Suppressor macrophage treated with lipopolysaccharide for 4 hours (primary cell): Measurements from ENCODE around the gene NGEF.
A peak's percentile ranks its signal among the peaks of the same experiment; 100 is the strongest.

Experiments
- DNase-seq: peaks from one replicate; pipeline ENCODE4 v3.0.0-alpha.2; 2020

Gene NGEF

DNA sequence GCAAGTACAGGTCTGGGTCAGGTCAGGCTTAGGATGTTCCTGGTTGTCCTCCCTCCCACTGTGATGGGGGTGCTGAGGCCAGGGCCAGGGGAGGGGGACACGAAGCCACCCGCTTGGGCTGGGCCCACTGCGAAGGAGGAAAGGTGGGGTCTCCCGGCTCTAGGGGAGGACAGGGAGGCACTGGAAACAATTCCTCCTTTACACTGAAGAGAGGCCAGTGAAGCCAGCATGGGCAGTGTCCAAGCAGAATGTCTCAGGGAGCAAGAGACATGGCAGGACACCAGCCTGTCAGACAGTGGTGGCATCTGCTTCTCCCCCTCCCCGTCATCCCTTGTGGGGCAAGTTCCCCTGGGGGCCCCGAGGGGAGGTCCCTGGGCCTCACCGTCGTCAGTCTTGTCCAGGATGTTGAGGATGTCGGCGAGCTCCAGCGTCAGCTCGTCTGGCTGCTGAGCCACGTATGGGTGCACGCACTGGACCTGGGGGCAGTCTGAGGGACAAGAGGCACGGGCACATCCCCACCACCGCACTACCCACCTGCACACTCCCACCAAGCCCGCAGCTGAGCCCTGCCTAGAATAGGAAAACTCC lies 132.2 kb downstream of the NGEF start:
- no peak for DNase-seq

GRCh38 chr2:232879618-232880494 lies 133.2 kb downstream of the NGEF start:
- no peak for DNase-seq

GRCh38 chr2:232878855-232879617 lies 134.0 kb downstream of the NGEF start:
- DNase-seq = no peak

DNA sequence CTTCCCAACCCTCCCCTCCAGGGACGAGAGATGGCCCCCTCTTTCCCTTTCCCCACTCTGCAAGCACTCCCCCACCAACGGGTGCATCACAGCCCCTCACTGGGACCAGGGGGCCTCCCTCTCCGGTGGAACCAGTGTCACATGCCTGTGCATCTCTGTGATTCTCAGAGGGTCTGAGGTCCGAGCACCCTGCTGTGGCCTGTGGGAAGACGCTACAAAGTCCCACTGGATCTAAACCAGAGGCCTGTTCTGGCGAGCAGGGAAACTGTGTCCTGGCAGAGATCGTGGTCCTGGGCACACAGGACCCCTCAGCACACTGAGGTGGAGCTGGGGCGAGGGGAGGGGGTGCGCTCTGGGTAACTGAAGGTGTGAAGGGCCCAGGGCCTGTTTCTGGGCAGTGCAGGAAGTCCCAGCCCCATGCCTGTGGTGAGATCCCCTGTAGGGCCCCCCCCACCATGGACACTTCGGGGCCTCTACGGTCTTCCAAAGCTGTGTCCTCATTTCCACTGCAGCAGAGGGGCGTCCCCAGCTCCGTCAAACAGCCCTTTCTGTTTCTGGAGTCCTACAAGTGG lies 135.0 kb downstream of the NGEF start:
- no peak for DNase-seq

- DNase-seq = no peak
These were observed 136.0 kb downstream of the NGEF start for GRCh38 chr2:232876978-232877441.

DNA sequence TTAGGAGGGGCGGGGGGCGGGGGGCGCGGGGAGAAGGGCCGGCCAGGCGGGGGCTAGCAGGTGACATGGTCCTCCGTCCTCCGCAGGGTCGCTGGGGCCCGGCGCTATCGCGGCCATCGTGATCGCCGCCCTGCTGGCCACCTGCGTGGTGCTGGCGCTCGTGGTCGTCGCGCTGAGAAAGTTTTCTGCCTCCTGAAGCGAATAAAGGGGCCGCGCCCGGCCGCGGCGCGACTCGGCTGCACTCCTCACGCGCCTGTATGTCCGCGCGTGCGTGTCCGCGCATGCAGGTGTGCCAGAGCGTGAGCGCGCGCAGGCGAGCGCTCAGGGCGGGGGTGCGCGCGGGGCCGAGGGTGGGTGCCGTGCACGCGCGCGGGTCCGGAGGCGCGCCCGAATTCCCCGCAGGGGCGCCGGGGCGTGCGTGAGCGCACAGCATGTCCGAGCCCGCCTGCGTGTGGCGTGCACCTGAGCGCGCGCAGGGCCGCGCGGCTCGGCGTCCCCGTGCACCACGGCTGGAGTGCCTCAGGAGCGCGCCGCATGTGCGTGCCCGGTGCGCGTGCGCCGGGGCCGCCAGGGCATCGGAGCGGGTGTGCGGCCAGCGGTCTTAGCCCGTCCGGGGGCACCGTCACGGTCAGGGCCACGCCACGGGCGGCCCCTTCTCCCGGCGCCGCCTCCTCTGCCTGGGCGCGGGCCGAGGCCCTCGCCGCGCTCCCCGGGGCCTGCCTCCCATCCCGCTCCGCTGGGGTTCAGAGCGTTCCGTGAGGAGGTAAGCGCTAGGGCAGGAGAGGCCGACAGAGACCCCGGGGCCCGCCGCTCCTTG lies 136.7 kb downstream of the NGEF start:
- DNase-seq = no peak

GRCh38 chr2:232875256-232876121 lies 137.6 kb downstream of the NGEF start:
- no peak for DNase-seq

- no peak for DNase-seq
These were observed 138.3 kb downstream of the NGEF start for GRCh38 chr2:232874677-232875223.

- DNase-seq = peak; percentile 34
These were observed 139.0 kb downstream of the NGEF start for GRCh38 chr2:232873909-232874641.

GRCh38 chr2:232873292-232873908 lies 139.7 kb downstream of the NGEF start:
- no peak for DNase-seq

- no peak for DNase-seq
These were observed 140.2 kb downstream of the NGEF start for GRCh38 chr2:232872826-232873225.

DNA sequence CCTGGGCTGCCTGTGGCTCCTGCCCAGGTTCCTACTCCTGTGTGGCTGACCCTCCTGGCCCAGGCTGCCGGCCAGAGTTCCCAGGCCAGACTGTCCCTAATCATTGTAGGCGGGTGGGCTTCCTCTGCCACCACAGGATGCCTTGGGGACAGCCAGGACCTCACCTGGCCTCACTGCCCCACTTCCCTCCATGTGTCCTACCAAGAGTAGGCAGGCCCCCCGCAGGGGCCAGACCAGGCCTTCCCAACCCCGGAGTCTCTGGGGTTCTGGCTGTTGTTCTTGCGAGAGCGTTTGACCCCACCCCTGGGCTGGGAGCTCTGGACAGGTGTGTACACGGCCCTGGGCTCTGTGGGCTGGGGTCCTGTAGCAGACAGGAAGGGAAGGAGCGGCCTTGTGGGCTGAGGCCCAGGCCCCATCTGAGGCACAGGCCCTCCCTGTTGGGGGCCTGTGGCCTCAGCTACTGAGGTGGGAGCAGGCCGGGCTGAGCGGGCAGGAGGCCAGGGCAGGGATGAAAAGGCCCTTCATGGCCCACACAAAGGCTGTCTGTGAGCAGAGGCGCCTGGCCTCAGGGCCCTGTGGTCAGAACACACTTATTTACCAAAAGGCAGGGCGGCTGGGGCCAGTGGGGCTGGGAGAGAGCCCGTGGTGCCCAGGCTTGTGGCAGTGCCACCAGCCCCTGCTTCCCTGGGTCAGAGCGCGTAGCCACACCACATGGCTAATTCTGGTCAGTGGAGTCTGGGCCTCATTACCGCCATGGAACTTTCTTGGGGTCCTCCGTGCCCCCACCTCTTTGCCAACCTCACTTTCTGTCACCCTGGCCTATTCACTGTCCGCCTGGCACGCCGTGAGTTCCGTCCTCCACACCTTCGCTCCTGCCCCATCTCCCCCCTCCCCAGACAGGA lies 141.0 kb downstream of the NGEF start:
- DNase-seq = no peak

DNA sequence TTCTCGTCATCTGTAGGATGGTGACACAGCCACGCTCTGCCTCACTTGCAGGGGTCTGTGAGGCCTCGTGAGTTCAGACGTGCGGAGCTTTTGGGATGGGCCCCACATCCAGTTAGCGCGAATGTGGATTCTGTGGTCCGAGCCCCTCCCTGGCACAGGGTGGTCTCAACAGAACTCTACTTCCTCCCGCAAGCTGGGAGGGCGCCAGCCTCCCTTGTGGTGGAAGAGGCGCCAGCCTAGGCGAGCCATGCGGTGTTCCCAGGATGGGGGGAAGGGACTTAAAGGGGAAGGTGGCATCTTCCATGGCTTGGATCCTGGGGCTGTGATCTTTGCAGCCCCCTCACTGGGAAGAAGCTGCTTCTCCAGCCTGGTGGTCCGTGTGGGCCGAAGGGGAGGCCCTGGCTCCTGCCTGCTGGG lies 141.6 kb downstream of the NGEF start:
- DNase-seq = no peak

- no peak for DNase-seq
These were observed 142.2 kb downstream of the NGEF start for GRCh38 chr2:232870766-232871371.

DNA sequence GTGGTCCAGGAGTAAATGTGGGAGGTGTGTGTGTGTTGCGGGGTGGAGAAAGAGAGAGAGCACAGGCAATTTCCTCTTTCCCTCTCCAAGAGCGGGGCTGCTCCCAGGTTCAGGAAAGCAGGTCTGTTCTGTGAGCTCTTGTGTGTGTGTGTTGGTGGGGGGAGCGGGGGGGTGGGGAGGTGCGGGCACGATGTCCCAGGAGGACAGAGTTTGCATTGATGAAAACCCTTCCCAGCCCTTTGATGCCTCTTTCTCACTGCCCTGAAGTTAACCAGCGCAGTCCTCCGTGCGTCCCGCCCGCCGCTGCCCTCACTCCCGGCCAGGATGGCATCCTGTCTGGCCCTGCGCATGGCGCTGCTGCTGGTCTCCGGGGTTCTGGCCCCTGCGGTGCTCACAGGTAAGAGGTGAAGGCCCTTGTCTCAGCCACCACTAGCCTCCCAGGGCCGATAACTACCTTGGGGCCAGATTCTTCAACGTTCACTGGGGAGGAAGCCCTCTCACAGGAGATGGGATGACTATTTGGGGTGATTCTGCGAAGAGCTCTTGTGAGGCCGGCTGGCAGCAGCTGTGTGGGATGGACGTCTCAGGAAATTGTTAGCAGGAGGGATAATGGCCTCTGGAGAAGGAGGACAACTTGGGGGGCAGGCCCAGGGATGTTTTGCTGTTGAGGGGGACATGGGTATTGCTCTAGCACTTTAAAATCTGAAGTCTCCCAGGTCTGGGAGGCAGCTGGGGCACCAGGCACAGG lies 142.9 kb downstream of the NGEF start, which contains the start of gene SNORC:
SNORC (plus strand) TSS at position 247 of the 748 bp plus-strand sequence; CDS start at position 325, 78 bp downstream.
- no peak for DNase-seq

DNA sequence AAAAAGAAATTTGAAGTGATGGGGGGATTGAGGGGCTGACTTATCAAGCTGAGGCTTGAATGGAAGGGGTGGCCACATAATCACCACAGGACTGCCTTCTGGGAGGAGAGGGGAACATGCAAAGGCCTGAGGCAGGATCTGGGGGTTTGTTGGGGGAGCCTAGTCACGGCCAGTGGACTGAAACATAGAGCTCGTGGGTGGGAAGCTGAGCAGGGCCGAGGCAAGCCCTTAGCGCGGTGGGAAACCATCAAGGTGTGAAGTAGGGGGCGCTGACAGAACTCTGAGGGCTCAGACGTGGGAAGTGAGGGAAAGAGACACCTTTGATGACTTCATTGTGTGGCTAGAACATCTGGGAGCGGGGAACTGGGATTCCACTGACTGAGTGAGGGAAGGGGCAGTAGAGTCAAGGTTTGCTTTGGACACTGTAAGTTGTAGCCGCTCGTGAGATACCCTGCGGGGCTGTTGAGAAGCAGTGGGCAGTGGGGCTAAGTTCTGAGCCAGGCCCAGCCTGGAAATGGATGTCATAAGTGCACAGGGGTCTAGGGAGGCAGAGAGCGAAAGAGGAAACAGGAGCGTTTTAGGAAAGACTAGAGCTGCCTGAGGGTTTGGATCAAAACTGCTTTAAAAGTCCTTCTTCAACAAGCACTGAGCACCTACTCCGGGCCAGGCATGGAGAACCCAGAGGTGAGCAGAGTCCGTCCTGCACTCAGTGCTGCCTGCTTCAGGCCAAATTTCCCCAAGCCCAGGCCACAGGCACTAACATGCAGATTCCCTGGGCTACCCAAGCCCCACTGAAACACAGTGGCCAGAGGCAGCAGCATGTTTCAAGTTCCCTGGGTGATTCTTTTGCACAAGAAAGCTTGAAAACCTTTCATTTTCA lies 143.7 kb downstream of the NGEF start:
- DNase-seq = no peak
